ENCODE results near the gene LRRC10B.

LRRC10B gene

GRCh38 chr11:61538636-61538961 lies 30.1 kb downstream of the LRRC10B start:
- TF ChIP-seq CTCF (IDR thresholded peaks at IDR 0.05; ENCODE audit: insufficient read depth, low read length, missing control alignments) = no peak
- H3K4me3 ChIP-seq (ENCODE audit: low read depth, low read length) = no peak overlapping the region
- DNase-seq (ENCODE audit: low read depth, low spot score) = no peak
- ChIA-PET POLR2A (no interaction called here), CTCF (interaction anchor here (8.3 kb wide), 1 partner anchor 22 kb away, joined by 57 read pairs; no protein-coding TSS in a partner anchor)

DNA sequence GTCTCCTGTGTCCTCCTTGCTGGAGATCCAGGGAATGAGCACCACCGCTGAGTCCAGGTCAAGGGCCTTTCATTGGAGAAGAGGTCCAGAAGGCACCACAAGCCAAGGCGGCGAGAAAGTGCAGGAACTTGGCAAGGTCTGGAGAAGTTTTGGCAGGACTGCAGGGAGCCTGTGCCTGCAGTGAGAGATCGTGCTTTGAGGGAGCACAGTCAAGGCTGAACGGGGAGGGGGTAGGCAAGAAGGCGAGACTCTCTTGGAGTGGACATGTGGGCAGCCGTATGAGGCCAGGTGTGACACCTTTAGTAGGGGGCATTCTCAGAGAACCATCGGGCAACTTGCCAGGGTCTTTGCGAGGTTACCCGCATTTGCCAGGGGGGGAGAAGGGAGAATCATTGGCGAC lies 30.5 kb downstream of the LRRC10B start:
- POLR2A ChIA-PET = no interaction called here
- H3K4me3 ChIP-seq (ENCODE audit: low read depth, low read length) = no peak overlapping the region
- CTCF ChIA-PET = interaction anchor here (1.1 to 8.3 kb wide), 3 partner anchors 8 to 62 kb away, joined by 3 to 57 read pairs (median 10); no protein-coding TSS in a partner anchor
- no peak for TF ChIP-seq CTCF (IDR thresholded peaks at IDR 0.05; ENCODE audit: insufficient read depth, low read length, missing control alignments)
- DNase-seq (ENCODE audit: low read depth, low spot score) = no peak

DNA sequence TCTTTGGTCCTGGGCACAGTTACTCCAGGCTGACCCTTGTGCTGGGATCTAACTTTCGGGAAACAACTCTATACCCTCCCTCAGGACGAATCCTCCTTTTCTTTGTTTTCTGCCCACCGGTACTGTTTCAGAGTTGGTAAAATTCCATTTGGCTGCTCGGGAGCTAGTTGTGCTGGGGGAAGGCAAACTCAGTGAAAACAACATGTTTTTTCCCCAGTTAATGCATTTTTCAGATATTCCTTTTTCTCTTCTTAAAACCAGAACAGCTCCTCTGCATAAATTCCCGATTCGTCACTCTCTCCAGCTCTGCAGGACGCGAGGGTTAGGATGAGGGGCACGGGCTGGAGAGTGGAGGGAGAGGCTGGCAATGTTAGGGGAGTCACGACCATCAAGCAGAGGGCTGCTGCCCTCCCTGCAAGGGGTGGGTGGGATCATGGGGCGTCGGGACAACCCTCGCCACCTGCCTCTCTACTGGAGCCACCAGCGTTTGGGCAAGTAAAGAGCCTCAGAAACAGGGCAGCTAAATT lies 31.3 kb downstream of the LRRC10B start:
- no peak for TF ChIP-seq CTCF (IDR thresholded peaks at IDR 0.05; ENCODE audit: insufficient read depth, low read length, missing control alignments)
- ChIA-PET CTCF (interaction anchor here (1.1 to 8.3 kb wide), 5 partner anchors 9 to 97 kb away, joined by 3 to 57 read pairs (median 6); no protein-coding TSS in a partner anchor), POLR2A (no interaction called here)
- H3K4me3 ChIP-seq (ENCODE audit: low read depth, low read length) = no peak overlapping the region
- DNase-seq (ENCODE audit: low read depth, low spot score) = no peak

GRCh38 chr11:61540528-61540927 lies 32.0 kb downstream of the LRRC10B start:
- ChIA-PET POLR2A (no interaction called here), CTCF (interaction anchor here (1.6 to 8.3 kb wide), 5 partner anchors 10 to 89 kb away, joined by 4 to 57 read pairs (median 6); no protein-coding TSS in a partner anchor)
- no peak overlapping the region for H3K4me3 ChIP-seq (ENCODE audit: low read depth, low read length)
- no peak for DNase-seq (ENCODE audit: low read depth, low spot score)
- no peak for TF ChIP-seq CTCF (IDR thresholded peaks at IDR 0.05; ENCODE audit: insufficient read depth, low read length, missing control alignments)

DNA sequence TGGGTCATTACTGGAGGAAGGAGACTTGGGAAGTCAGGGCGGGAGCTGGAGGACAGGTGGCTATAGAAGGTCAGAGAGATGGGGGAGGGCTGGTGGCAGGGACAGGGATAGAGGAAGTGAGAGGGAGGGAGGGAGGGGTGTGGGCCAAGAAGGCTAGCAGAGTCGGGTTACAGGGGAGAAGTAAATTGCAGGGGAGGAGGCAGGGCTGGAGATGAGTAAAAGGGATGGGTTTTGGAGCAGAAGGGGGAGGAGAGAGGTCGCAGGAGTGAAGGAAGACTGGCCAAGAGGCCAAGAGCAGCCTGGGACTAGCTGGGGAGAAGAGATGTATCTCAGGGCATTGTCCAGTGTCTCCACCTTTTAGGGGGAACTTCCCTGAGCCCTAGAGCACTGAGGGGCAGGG lies 33.0 kb downstream of the LRRC10B start:
- ChIA-PET CTCF (interaction anchor here (1.2 to 8.3 kb wide), 6 partner anchors 9 to 88 kb away, joined by 4 to 57 read pairs (median 6); no protein-coding TSS in a partner anchor), POLR2A (interaction anchor here (0.5 kb wide), 1 partner anchor 96 kb away, joined by 4 read pairs; no protein-coding TSS in a partner anchor)
- no peak for DNase-seq (ENCODE audit: low read depth, low spot score)
- no peak for TF ChIP-seq CTCF (IDR thresholded peaks at IDR 0.05; ENCODE audit: insufficient read depth, low read length, missing control alignments)
- H3K4me3 ChIP-seq (ENCODE audit: low read depth, low read length) = no peak overlapping the region

- no peak overlapping the region for H3K4me3 ChIP-seq (ENCODE audit: low read depth, low read length)
- TF ChIP-seq CTCF (IDR thresholded peaks at IDR 0.05; ENCODE audit: insufficient read depth, low read length, missing control alignments) = no peak
- POLR2A ChIA-PET = interaction anchor here (0.5 kb wide), 1 partner anchor 96 kb away, joined by 4 read pairs; no protein-coding TSS in a partner anchor
- no peak for DNase-seq (ENCODE audit: low read depth, low spot score)
- CTCF ChIA-PET = interaction anchor here (0.9 to 8.3 kb wide), 7 partner anchors 10 to 88 kb away, joined by 3 to 57 read pairs (median 5); no protein-coding TSS in a partner anchor
These were observed 33.5 kb downstream of the LRRC10B start for GRCh38 chr11:61542024-61542461.
